Osteocyte (in vitro differentiated cells): Measurements from ENCODE around the gene FSTL4. TPM values are rescaled to one million over a fixed set of nuclear protein-coding genes. Genes with fewer than 3 reads are reported as not detected.

Source experiments
- DNase-seq: peaks from one replicate; pipeline ENCODE4 v3.0.0; 2021; ENCODE audit warnings: mixed read lengths; ENCODE audit not compliant: unreplicated experiment; ENCODE audit errors: extremely low spot score
- H3K27ac Mint-ChIP-seq: one replicate; pipeline ENCODE4 v1.8.0; 2021; ENCODE audit warnings: mild to moderate bottlenecking, mixed read lengths; ENCODE audit not compliant: unreplicated experiment
- H3K27me3 Mint-ChIP-seq: one replicate; pipeline ENCODE4 v1.8.0; 2021; ENCODE audit warnings: mixed read lengths; ENCODE audit not compliant: unreplicated experiment
- H3K36me3 Mint-ChIP-seq: one replicate; pipeline ENCODE4 v1.8.0; 2021; ENCODE audit warnings: mixed read lengths; ENCODE audit not compliant: unreplicated experiment
- H3K4me1 Mint-ChIP-seq: one replicate; pipeline ENCODE4 v1.8.0; 2021; ENCODE audit warnings: mixed read lengths; ENCODE audit not compliant: unreplicated experiment
- H3K4me3 Mint-ChIP-seq: one replicate; pipeline ENCODE4 v1.8.0; 2021; ENCODE audit warnings: mild to moderate bottlenecking, moderate library complexity, mixed read lengths; ENCODE audit not compliant: unreplicated experiment
- H3K9me3 Mint-ChIP-seq: one replicate; pipeline ENCODE4 v1.8.0; 2021; ENCODE audit warnings: mixed read lengths; ENCODE audit not compliant: unreplicated experiment
- CTCF ChIP-seq: fragments of 200-600 bp; sonication (generic); IDR thresholded peaks from 2 replicates; pipeline ENCODE4 v1.5.0; 2021; ENCODE audit warnings: antibody characterized with exemption, mild to moderate bottlenecking, moderate library complexity
- total RNA-seq: library from RNA; stranded (reverse); gene quantifications from 2 replicates; pipeline ENCODE4 v1.2.1, GENCODE V29; 2021

Gene FSTL4
- total RNA-seq, 1 donor from 2014 or later: not detected

- H3K4me3 Mint-ChIP-seq: no peak overlapping the region
- peaks cover 17% of the 10 kb centered on the region for H3K27me3 Mint-ChIP-seq
- no peak for TF ChIP-seq CTCF
- H3K36me3 Mint-ChIP-seq: no peaks in the 10 kb centered on the region
- peak; percentile 66 for DNase-seq
- H3K9me3 Mint-ChIP-seq: no peaks in the 10 kb centered on the region
- H3K27ac Mint-ChIP-seq: no peak overlapping the region
- no peaks in the 10 kb centered on the region for H3K4me1 Mint-ChIP-seq
Observed at GRCh38 chr5:133401731-133402347, 210.5 kb downstream of the FSTL4 start.

- Mint-ChIP-seq H3K36me3 (no peaks in the 10 kb centered on the region), H3K27ac (no peak overlapping the region), H3K4me1 (no peaks in the 10 kb centered on the region), H3K27me3 (peaks cover 17% of the 10 kb centered on the region), H3K4me3 (no peak overlapping the region), H3K9me3 (no peaks in the 10 kb centered on the region)
- no peak for TF ChIP-seq CTCF
- DNase-seq: peak; percentile 73
Observed at GRCh38 chr5:133400831-133401351, 211.4 kb downstream of the FSTL4 start.

GRCh38 chr5:133400120-133400519, 212.2 kb downstream of the FSTL4 start:
- Mint-ChIP-seq H3K9me3 (no peaks in the 10 kb centered on the region), H3K4me1 (no peaks in the 10 kb centered on the region), H3K4me3 (no peak overlapping the region), H3K36me3 (no peaks in the 10 kb centered on the region), H3K27ac (no peak overlapping the region), H3K27me3 (peaks cover 20% of the 10 kb centered on the region)
- peak; percentile 56 for DNase-seq
- no peak for TF ChIP-seq CTCF

GRCh38 chr5:133399247-133399891, 213.0 kb downstream of the FSTL4 start:
- Mint-ChIP-seq H3K27ac (no peak overlapping the region), H3K27me3 (peaks cover 20% of the 10 kb centered on the region), H3K4me1 (no peaks in the 10 kb centered on the region), H3K4me3 (no peak overlapping the region), H3K36me3 (no peaks in the 10 kb centered on the region), H3K9me3 (no peaks in the 10 kb centered on the region)
- TF ChIP-seq CTCF: no peak
- no peak for DNase-seq

- TF ChIP-seq CTCF: no peak
- peak; percentile 63 for DNase-seq
- H3K9me3 Mint-ChIP-seq: no peaks in the 10 kb centered on the region
- no peak overlapping the region for H3K27ac Mint-ChIP-seq
- no peak overlapping the region for H3K4me3 Mint-ChIP-seq
- no peaks in the 10 kb centered on the region for H3K36me3 Mint-ChIP-seq
- peaks cover 20% of the 10 kb centered on the region for H3K27me3 Mint-ChIP-seq
- no peaks in the 10 kb centered on the region for H3K4me1 Mint-ChIP-seq
Observed at GRCh38 chr5:133398646-133399101, 213.7 kb downstream of the FSTL4 start.
